ENCODE measurements around the gene SPACA1.

Gene SPACA1

GRCh38 chr6:88107241-88107640 lies 59.6 kb downstream of the SPACA1 start:
- DNase-seq = no peak

GRCh38 chr6:88111991-88112390 lies 64.3 kb downstream of the SPACA1 start:
- no peak for DNase-seq

- DNase-seq = no peak
Observed at GRCh38 chr6:88114838-88115237, 67.2 kb downstream of the SPACA1 start.

- no peak for DNase-seq
Observed at GRCh38 chr6:88115307-88115706, 67.7 kb downstream of the SPACA1 start.

GRCh38 chr6:88116276-88116675 lies 68.6 kb downstream of the SPACA1 start:
- DNase-seq = no peak

Data from activated CD4-positive, alpha-beta T cell treated with anti-CD3 and anti-CD28 coated beads, Interleukin-10, Interleukin-2, amounts not matched to agents 100 ng/mL and 50 ng/mL, durations not matched to agents 16 hours and 8 hours (primary cell).